ENCODE measurements around the gene GDF15.

DNA sequence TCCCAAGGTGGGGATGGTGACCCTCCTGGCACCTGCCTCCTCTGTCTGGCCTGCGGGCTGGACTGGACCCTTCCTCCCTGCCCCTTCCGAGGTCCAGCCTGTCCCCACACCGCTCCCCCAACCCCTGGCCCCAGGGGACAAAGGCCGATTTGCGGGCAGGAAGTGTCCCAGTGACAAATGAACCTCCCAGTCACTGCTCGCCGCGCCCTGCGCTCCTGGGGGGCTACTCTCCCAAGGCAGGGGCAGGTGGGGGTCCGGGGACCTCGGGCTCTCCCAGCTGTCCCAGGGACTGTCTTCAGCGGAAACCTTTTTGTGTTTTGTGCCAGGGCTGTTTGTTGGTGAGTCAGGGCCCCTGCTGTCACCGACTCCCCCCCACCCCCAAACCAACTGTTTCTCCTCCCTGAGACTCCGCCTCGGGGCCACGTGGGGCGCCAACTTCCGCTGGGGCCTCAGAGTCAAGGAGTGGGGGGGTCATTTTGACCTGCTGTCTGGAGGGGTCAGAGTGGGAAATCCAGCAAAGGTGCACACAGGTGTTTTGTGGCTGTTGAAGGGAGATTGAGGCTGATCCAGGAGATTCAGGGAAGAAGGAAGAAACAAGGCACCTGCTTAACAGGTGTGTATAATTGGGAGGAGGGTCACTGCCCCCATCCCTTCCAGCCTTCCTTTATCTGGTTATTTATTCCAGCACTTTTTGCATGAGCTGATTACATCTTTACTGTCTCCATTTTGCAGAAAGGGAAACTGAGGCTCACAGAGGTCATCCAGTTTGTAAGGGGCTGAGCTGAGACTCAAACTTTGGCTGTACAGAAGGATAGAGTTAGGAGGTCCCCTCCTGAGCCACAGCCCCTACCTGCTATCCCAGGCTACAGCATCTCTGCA lies 44.7 kb upstream of the GDF15 start:
- TF ChIP-seq, protein P1, sequence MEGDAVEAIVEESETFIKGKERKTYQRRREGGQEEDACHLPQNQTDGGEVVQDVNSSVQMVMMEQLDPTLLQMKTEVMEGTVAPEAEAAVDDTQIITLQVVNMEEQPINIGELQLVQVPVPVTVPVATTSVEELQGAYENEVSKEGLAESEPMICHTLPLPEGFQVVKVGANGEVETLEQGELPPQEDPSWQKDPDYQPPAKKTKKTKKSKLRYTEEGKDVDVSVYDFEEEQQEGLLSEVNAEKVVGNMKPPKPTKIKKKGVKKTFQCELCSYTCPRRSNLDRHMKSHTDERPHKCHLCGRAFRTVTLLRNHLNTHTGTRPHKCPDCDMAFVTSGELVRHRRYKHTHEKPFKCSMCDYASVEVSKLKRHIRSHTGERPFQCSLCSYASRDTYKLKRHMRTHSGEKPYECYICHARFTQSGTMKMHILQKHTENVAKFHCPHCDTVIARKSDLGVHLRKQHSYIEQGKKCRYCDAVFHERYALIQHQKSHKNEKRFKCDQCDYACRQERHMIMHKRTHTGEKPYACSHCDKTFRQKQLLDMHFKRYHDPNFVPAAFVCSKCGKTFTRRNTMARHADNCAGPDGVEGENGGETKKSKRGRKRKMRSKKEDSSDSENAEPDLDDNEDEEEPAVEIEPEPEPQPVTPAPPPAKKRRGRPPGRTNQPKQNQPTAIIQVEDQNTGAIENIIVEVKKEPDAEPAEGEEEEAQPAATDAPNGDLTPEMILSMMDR (IDR thresholded peaks at IDR 0.05; ENCODE audit: low read depth, low read length, poor library complexity, severe bottlenecking) = peak; percentile 24
- no peak for TF ChIP-seq EZH2phosphoT487 (IDR thresholded peaks at IDR 0.05; ENCODE audit: borderline replicate concordance, low read length)

All from DOHH2 (cell line).